ENCODE measurements around the gene DISP3.

GRCh38 chr1:11543392-11543791, 64.4 kb downstream of the DISP3 start:
- no peak for TF ChIP-seq RFX5 (IDR thresholded peaks at IDR 0.05; ENCODE audit: low read length)
- no peak for TF ChIP-seq CTCF (IDR thresholded peaks at IDR 0.05)
- no peak for TF ChIP-seq REST (IDR thresholded peaks at IDR 0.05; ENCODE audit: low read depth, low read length)
- TF ChIP-seq USF2 (IDR thresholded peaks at IDR 0.05; ENCODE audit: borderline replicate concordance, low read depth, low read length), result no peak
